Measurements from ENCODE around the gene ELK3. TPM values are rescaled to one million over a fixed set of nuclear protein-coding genes. Genes with fewer than 3 reads are reported as not detected.

ELK3 gene
- total RNA-seq, result 79.6 and 146 TPM in 2 replicates

DNA sequence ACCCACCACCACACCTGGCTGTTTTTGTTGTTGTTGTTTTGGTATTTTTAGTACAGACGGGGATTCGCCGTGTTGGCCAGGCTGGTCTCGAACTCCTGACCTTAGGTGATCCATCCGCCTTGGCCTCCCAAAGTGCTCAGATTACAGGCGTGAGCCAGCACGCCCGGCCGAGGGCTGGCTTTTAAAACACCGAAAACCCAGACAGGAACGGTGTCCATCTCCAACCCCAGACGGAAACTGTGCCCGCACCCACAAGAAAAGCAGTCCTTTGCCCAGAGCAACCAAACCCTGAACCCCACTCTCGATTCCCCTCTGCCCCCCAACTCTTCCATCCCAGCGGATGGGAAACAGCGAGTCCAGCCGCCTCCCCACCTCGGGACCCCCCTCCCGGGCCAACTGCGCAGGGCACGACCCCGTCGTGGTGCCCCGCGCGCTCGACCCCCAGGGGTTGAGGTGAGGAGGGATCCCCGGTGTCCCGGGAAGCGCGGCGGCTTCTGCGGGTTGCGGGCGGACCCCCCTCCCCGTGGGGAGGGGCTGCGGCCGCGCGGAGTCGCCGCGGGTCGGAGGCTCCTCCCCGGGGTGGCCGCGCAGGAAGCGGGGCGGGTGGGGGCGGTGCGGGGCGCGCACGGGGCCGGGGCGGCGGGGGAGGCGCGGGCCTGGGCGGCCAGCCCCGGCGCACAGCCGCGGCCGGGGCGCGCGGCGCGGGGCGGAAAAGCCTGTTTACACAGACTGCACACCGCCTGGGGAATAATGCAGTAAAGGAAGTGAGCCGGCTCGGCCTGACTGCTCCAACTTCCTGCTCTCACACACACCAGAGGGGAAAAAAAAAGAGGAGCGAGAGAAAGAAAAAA lies at the start of gene ELK3:
Gene ELK3, plus strand, starts transcription at position 651 of the 851 bp plus-strand sequence.

Other genes starting within 250 kb of the ELK3 start
- gene HAL, start 198.0 kb upstream of the ELK3 start, total RNA-seq, result 0.11 and 0.17 TPM in 2 replicates
- gene LTA4H, start 158.8 kb upstream of the ELK3 start, total RNA-seq, result 53.4 and 78.7 TPM in 2 replicates
- 115 and 129 TPM in 2 replicates for gene CDK17, start 206.1 kb downstream of the ELK3 start, total RNA-seq